ENCODE data around the gene VGF.
"Not testable (repeated sequence)": the region's sequence is repeated elsewhere in the genome, so short reads cannot be mapped to it uniquely, and the experiment has no call there.

Gene VGF

GRCh38 chr7:101115215-101115614 is 50.2 kb downstream of the VGF start:
- no peak for FAIRE-seq

GRCh38 chr7:101114492-101114891 is 50.9 kb downstream of the VGF start:
- FAIRE-seq (no peak), DNase-seq (ENCODE audit: insufficient read length, low spot score) (no peak)
- no peak for TF ChIP-seq POLR2A (IDR thresholded peaks at IDR 0.05; ENCODE audit: low read depth, low read length)

More at GRCh38 chr7:101115215-101115614, 50.2 kb downstream of the VGF start:
- no peak for TF ChIP-seq POLR2A (IDR thresholded peaks at IDR 0.05; ENCODE audit: low read depth, low read length)
- DNase-seq (ENCODE audit: insufficient read length, low spot score): no peak

- no peak for DNase-seq (ENCODE audit: insufficient read length, low spot score)
- TF ChIP-seq POLR2A (IDR thresholded peaks at IDR 0.05; ENCODE audit: low read depth, low read length): no peak
- no peak for FAIRE-seq
These were observed 51.5 kb downstream of the VGF start for GRCh38 chr7:101113836-101114235.

GRCh38 chr7:101113140-101113539 is 52.2 kb downstream of the VGF start:
- FAIRE-seq; DNase-seq (ENCODE audit: insufficient read length, low spot score): not testable (repeated sequence)
